Left ventricle myocardium inferior (tissue), 1 donor: ENCODE measurements around the gene MDFIC. TPM values are rescaled to one million over a fixed set of nuclear protein-coding genes. Genes with fewer than 3 reads are reported as not detected.

ENCODE experiments used
- DNase-seq: peaks from one replicate; pipeline ENCODE4 v3.0.0-alpha.2; 2020
- H3K27ac ChIP-seq: fragments of 200-600 bp; replicated peaks from 2 replicates; pipeline ENCODE4 v1.8.0; 2021
- H3K27me3 ChIP-seq: fragments of 200-600 bp; 2 replicates; pipeline ENCODE4 v1.8.0; 2021; ENCODE audit warnings: low read depth
- H3K36me3 ChIP-seq: fragments of 200-600 bp; 2 replicates; pipeline ENCODE4 v1.8.0; 2021
- H3K4me1 ChIP-seq: fragments of 200-600 bp; 2 replicates; pipeline ENCODE4 v1.8.0; 2021
- H3K4me3 ChIP-seq: fragments of 200-600 bp; 2 replicates; pipeline ENCODE4 v1.8.0; 2021; ENCODE audit warnings: mild to moderate bottlenecking, moderate library complexity
- H3K9me3 ChIP-seq: fragments of 200-600 bp; replicated peaks from 2 replicates; pipeline ENCODE4 v1.8.0; 2021
- intact Hi-C: fragments of 100-400 bp; cut with micrococcal nuclease; formaldehyde crosslinking; loops from one replicate; pipeline ENCODE4 v1.11.0; 2022
- total RNA-seq: library from RNA; stranded (reverse); fragmentation: NEBNext Ultra II Directional; extraction: Animal tissue kit (Norgen Biotek cat#: 25700); gene quantifications from one replicate; pipeline ENCODE4 v1.2.1, GENCODE V29; 2021
- TF ChIP-seq, protein P1 (sequence below): fragments of 200-600 bp; IDR thresholded peaks from 2 replicates; pipeline ENCODE4 v1.8.0; 2021; ENCODE audit warnings: antibody characterized with exemption, mild to moderate bottlenecking, borderline replicate concordance
- donor health status: DM: no; HTN: yes; CAD: no; lungs with severe emphysema.

The MDFIC gene
- total RNA-seq, 1 donor from 2014 or later, result 26.5 TPM

- TF ChIP-seq, protein P1, sequence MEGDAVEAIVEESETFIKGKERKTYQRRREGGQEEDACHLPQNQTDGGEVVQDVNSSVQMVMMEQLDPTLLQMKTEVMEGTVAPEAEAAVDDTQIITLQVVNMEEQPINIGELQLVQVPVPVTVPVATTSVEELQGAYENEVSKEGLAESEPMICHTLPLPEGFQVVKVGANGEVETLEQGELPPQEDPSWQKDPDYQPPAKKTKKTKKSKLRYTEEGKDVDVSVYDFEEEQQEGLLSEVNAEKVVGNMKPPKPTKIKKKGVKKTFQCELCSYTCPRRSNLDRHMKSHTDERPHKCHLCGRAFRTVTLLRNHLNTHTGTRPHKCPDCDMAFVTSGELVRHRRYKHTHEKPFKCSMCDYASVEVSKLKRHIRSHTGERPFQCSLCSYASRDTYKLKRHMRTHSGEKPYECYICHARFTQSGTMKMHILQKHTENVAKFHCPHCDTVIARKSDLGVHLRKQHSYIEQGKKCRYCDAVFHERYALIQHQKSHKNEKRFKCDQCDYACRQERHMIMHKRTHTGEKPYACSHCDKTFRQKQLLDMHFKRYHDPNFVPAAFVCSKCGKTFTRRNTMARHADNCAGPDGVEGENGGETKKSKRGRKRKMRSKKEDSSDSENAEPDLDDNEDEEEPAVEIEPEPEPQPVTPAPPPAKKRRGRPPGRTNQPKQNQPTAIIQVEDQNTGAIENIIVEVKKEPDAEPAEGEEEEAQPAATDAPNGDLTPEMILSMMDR, result no peak
- Histone ChIP-seq H3K27ac (no peak overlapping the region), H3K27me3 (no peaks in the 10 kb centered on the region), H3K4me3 (no peak overlapping the region), H3K4me1 (peaks cover 56% of the 10 kb centered on the region), H3K9me3 (no peaks in the 10 kb centered on the region), H3K36me3 (peaks cover 8% of the 10 kb centered on the region)
- DNase-seq, result no peak
- intact Hi-C loops, result loop anchor here (10.0 kb wide), 1 partner anchor 49 kb away; no protein-coding TSS in a partner anchor
These were observed 3.5 kb downstream of the MDFIC start for GRCh38 chr7:114925434-114925833.

DNA sequence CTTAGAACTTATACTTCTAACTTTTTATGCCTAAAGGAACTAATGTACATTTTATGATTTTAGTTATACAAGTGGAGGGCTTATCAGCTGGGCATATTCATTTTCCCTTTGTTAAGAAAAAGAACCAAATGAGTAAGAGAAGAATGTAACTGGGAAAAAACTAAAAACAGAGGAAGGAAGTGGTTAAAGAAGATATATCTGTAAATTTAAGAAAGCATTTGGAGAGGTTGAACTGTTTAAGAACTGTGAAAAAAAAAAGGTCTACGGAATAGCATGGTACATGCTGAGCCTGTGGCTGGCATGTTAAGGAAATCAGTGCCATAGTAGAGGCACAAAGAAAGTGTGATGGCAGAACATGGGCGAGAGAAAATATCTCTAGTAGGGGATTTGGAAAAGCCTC lies 6.2 kb downstream of the MDFIC start:
- peaks cover 71% of the 10 kb centered on the region for H3K4me1 ChIP-seq
- no peaks in the 10 kb centered on the region for H3K27me3 ChIP-seq
- no peak overlapping the region for H3K4me3 ChIP-seq
- no peaks in the 10 kb centered on the region for H3K9me3 ChIP-seq
- peaks cover 8% of the 10 kb centered on the region for H3K36me3 ChIP-seq
- H3K27ac ChIP-seq, result no peak overlapping the region
- TF ChIP-seq, protein P1, result no peak
- intact Hi-C loops, result loop anchor here (10.0 kb wide), 1 partner anchor 47 kb away; no protein-coding TSS in a partner anchor
- DNase-seq, result no peak

GRCh38 chr7:114929570-114929969 lies 7.7 kb downstream of the MDFIC start:
- Histone ChIP-seq H3K4me1 (peaks cover 69% of the 10 kb centered on the region), H3K27ac (peak overlapping the region; percentile 29), H3K4me3 (no peak overlapping the region), H3K36me3 (peaks cover 8% of the 10 kb centered on the region), H3K27me3 (no peaks in the 10 kb centered on the region), H3K9me3 (no peaks in the 10 kb centered on the region)
- DNase-seq, result no peak
- intact Hi-C loops, result loop anchor here (10.0 kb wide), 1 partner anchor 45 kb away; no protein-coding TSS in a partner anchor
- TF ChIP-seq, protein P1, result no peak

DNA sequence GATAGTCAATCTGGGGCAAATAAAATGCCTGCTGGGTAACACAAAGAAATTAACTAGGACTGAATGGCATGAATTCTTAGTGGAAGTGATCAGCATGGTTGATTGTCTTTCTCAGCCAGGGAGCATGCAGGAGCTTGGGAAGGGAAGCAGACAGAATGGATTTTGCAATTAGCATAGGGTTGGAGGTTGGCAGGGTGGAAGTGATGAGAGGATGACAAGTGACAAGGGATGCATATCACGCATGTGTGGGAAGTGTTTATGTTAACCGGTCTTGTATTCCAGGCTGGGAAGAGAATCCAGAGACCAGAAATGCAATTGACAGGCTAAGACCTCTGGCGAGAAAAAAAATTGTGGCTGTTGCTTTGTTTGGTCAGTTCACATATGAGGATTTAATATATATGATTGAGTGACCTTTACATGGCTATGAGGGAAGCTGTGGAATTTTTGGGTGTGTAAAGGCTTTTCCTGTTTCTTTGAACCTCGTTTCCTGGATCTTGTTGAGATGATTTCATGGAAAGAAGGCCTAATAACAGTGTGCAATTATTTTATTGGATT lies 8.3 kb downstream of the MDFIC start:
- Histone ChIP-seq H3K9me3 (no peaks in the 10 kb centered on the region), H3K4me3 (no peak overlapping the region), H3K27ac (peak overlapping the region; percentile 29), H3K4me1 (peaks cover 70% of the 10 kb centered on the region), H3K36me3 (peaks cover 8% of the 10 kb centered on the region), H3K27me3 (no peaks in the 10 kb centered on the region)
- intact Hi-C loops, result no loop called here
- no peak for DNase-seq
- TF ChIP-seq, protein P1, result no peak

GRCh38 chr7:114930829-114931655 lies 9.1 kb downstream of the MDFIC start:
- Histone ChIP-seq H3K27me3 (no peaks in the 10 kb centered on the region), H3K9me3 (no peaks in the 10 kb centered on the region), H3K4me1 (peaks cover 70% of the 10 kb centered on the region), H3K4me3 (no peak overlapping the region), H3K36me3 (peaks cover 4% of the 10 kb centered on the region), H3K27ac (peak overlapping the region; percentile 29)
- no peak for DNase-seq
- TF ChIP-seq, protein P1, result no peak
- intact Hi-C loops, result no loop called here
